Renal cortex interstitium (tissue), 11 donors: ENCODE results near the gene FMN1. TPM values are rescaled to one million over a fixed set of nuclear protein-coding genes. Genes with fewer than 3 reads are reported as not detected.
"Not testable (repeated sequence)": the region's sequence is repeated elsewhere in the genome, so short reads cannot be mapped to it uniquely, and the experiment has no call there.

ENCODE experiments used
- DNase-seq, 11 donors: peaks; one replicate each; pipeline ENCODE4 v3.0.0-alpha.2; 2013; ENCODE audit warnings: low read depth in 9 of 11, low spot score in 4 of 11; ENCODE audit errors: extremely low read depth in 1 of 11
- polyA plus RNA-seq, 3 donors: library from polyadenylated mRNA; unstranded; fragments of 120-200 nt; gene quantifications; one replicate each; pipeline ENCODE4 v1.2.1, GENCODE V29; 2013; ENCODE audit not compliant: insufficient read length in 3 of 3

Gene FMN1
- polyA plus RNA-seq, 3 donors = 16.9 to 21.1 (median 19.9) TPM

DNA sequence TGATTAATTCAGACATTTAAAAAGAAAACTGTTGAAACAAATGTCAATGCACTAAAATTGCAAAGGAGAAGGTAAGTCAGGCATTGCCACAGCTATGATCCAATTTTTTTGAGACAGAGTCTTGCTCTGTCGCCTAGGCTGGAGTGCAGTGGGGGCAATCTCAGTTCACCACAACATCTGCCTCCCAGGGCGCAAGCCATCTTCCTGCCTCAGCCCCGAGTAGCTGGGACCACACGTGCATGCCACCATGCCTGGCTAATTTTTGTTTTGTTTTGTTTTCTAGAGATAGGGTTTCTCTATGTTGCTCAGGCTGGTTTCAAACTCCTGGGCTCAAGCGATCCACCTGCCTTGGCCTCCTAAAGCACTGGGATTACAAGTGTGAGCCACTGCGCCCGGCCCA is 117.6 kb downstream of the FMN1 start:
- no peak for DNase-seq

DNA sequence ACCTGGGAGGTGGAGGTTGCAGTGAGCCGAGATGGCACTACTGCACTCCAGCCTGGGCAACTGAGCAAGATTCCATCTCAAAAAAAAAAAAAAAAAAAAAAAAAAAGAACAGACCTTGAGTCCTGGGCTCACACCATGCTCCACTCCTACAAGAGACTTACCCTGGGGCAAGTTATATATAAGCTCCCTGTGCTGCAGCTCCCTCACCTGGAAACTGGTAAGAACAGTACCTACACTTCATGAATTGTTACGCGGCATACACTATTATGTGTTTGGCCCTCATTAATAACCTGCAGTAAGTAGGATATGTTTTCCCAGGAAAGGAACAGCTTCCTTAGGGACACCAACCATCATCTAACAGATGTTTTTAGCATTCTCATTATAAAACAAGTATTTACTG is 119.6 kb downstream of the FMN1 start:
- DNase-seq = no peak

DNA sequence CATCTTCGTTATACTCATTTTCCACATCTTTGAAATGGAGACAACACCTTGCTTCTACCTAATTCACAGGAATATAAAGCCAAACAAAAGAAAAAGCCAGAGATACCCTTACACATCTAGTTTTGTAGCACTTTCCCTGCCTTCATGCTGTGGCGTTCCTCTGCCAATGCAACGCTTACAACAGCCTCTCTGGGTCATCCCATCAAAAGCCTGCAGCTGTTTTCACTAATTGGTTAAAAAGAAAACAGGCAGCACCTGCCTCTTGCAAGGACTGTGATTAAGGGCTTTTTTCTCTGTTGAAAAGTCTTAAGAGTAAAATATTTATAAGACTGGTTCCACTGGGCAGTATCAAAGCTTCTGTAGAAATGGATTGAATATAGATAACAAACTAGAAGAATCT is 120.3 kb downstream of the FMN1 start:
- DNase-seq = no peak

DNA sequence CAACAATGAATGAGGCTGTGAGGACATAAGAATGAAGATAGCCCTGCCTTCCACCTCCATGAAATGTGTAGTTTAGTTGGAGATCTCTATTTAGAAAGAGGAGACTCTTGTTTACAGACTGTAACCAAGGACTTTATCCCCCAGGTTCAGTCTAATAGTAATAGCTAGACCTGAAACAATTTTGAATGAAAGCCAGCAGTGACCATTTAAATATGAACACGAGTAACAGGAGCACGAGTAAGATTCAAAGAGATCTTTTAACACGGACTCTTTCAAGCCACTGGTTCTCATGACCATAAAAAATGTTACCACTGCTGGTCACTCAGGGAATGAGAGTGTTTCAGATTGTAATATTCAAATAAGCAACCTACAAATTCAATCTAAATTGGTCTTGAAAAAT is 123.1 kb downstream of the FMN1 start:
- no peak for DNase-seq

DNA sequence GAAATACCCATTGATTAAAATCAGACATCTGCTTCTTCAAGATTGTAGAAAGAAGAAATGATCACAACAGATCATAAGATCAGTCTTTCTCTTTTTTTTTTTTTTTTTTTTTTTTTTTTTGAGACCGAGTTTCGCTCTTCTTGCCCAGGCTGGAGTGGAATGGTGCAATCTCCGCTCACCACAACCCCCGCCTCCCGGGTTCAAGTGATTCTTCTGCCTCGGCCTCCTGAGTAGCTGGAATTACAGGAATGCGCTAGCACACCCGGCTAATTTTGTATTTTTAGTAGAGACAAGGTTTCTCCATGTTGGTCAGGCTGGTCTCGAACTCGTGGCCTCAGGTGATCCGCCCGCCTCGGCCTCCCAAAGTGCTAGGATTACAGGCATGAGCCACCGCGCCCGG is 124.6 kb downstream of the FMN1 start:
- DNase-seq = not testable (repeated sequence)

DNA sequence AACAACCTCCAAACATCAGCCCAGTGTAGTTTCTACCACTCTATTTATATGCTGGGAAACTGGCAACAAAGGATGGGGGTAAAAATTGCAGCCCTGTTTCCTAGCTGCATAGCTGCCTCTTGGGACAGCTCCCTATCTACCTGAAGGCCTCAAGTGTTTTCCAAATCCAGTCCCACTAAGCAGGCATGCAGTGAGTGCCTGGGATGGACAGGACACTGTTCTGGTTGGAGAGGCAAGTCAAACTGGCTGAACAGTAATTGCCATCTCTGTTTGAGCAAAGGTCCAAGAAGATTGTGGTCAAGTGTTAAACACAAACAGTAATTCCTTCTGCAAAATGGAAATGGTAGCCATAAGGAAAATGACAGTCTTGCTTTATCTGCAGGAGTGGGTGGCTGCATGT is 125.4 kb downstream of the FMN1 start:
- DNase-seq = no peak

DNA sequence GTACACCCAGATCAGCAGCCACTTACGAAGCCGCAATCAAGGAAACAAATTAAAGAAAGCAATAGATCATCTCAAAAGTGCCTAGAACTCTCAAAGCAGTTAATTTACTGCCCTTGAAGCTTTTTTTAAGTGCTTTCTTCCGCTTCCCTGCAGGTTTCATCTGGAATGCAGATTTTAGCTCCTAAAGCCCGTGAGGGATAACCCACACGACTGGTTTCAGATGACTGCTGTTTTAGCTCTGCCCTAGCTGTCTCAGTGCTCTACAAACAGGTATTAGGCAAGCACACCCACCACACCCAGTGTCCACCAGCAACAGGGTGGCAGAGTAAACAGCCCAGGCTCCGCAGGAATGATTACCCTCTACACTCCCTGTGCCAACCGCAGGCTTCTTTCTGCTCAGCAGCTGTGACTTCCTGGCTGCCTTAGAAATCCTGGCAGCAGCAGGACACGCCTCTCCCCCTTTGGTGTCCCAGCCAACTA is 126.0 kb downstream of the FMN1 start:
- DNase-seq = peak in 5 of 11 donors; percentile 23 to 56 (median 38)

DNA sequence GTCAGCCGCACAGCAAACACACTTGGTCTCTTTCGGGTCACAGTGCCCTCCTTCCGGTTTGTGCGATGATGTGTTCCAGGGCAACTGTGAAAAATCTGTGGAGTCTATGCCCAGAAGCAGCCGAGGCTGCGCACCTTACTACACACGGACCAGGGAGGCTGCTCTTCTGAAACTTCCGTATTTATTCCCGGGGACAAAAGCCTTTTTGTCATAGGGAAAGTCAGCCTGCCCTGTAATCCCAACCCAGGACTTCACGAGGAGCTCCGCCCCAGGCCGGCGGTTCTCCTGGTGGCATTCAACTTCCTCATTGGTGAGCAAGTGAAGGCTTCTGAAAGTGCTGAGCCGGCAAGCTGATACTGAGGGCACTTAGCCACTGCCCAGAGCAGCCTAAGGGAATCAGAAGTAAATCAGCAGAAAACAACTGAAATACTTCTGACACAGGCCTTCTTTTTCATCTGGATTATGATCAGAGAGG is 126.5 kb downstream of the FMN1 start:
- peak in 1 of 11 donors; percentile 29 for DNase-seq

DNA sequence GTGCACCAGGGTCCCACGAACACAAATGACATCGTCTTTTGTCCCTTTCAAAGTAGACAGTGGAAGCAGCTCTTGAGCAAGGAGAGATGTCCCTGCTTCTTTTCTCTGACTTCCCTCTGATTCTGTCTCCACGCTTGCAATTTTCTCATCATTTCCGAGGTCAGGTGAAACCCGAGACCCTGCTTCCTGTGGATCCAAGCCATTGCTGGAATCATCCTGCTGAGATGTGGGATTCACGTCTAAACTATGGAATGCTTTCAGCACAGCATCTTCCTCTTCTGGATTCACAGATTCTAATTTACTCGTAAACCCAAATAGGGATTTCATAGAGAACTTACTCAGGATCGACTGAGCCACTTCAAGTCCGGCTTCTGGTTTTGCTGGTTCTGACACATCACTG is 127.1 kb downstream of the FMN1 start:
- DNase-seq = no peak

DNA sequence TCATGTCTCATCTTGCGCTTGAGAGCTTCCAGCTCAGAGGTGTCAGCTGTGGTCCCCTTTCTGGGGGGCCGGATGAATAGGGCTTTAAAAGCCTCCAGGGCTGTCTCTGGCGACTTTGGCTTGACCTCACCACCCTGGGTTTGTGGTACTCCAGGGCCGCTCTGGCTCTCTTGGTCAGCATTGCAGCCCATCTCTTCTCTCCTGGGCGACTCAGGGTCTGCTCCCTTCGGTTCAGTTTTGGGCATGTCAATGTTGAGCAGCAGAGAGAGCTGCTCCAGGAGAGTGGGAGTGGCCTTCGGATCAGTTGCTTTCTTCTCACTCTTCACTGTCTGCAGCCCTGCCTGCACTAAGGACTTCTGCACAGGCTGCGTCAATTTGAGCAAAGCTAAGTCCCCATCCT is 127.9 kb downstream of the FMN1 start:
- no peak for DNase-seq

DNA sequence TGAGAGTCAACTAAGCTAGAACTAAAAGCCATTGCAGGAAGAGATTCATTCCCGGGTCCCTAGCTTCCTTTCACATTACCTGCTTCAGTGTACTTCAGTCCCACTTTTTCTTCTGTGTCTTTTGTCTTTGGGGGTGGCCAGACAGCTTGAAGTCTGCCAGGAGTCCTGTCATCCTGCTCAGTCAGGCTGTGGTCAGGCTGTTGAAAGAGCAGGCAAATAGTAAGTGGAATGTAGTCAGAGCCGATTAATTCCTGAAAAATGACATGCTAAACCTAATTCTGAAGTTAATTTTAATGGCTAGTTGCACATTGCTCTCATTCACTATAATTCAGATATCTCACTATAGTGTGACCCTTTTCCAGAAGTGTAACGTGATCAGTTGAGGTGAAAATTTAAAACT is 129.6 kb downstream of the FMN1 start:
- no peak for DNase-seq

DNA sequence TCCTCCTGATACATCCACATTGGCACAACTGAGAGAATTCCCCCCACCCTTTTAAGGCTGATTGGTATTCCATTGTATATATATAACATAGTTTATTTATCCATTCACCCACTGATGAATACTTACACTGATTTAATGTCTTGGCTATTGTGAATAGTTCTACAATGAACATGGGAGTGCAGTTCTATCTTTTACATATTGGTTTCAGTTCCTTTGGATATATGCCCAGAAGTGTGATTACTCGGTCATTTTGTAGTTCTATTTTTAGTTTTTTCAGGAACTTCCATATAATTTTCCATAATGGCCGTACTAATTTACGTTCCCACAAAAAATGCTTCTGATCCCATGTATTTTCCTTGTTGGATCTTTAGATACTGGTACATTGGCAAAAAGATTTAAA is 135.3 kb downstream of the FMN1 start:
- no peak for DNase-seq

DNA sequence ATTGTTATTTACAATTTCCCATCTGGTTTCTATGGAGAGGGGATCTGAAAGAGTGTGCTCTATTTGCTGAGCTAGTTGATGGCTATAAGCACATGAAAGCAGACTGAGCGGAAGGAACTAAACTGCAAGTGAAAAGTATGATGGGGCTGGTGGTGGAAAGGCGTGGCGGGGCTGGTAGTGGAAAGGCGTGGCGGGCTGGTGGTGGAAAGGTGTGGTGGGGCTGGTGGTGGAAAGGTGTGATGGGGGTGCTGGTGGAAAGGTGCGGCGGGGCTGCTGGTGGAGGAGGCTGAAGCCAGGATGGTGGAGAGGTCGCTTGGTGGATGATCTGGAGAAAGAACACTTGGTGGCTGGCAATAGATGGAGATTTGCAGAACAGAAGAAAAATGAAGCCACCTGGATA is 136.7 kb downstream of the FMN1 start:
- DNase-seq = no peak

DNA sequence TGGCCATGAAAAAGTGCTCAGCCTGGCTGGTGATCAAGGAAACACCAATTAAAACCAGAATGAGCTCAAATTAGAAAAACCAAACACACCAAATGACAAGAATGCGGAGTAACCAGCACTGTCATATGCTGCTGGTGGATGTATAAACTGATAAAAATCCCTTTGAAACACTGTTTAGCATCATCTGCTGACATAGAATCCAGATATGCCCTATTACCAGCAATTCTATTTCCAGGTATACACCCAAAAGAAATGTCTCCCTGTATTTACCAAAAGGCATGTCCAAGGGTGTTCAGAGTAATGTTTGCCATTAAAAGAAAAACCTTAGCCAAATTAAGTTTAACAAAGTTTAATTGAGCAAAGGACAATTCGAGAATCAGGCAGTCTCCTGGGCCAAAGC is 138.6 kb downstream of the FMN1 start:
- DNase-seq = no peak

DNA sequence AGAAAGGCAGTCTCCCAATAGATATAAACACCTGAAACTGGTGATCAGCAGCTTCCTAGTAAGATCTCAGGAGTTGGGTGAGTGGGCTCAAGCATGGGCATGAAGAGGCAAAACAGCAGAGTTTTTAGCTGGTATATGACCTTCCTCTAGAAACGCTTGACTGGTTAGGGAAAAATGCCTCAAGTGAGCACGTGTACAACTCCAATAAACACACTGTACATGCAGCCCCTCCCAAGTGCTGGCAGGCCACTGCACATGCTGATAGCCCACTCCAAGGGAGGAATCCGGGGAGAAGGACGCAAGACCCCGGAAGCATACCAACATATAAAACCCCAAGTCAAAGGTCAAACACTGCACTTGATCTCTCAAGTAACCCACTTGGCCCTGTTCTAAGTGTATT is 143.0 kb downstream of the FMN1 start:
- no peak for DNase-seq

DNA sequence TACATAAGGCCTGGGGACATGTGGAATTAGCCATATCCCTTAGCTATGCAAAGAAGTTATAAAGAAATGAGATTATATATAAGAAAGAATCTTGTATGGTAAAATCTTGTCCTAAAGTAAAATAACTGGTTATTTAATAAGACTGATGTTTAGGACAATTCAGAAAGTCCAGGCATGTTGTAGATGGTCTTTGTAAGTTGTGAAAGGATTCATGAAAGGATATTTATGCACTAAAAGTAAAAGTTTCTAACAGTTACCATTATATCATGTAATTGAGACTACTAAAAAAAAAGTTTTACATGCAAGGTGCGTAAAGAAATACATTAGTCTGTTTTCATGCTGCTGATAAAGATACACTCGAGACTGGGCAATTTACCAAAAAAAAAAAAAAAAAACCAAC is 146.3 kb downstream of the FMN1 start:
- DNase-seq = no peak

DNA sequence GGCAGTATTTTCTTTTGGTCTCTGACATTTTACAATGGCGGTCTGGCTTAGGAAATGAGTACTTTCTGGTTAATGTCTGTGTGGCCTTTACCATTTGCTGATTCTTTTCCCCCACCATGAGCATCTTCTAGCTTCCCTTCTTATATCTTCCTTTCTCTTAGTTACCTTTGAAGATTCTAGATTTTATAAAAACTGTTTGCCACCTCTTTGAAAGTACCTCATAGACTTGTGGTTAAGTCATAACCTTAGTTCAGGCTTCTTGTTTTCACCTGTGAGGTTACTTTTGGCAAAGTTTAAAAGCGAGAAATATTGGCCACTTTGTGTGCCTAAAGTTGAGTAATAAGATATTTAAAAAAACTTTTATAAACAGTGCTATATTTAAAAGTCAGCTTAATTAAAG is 147.4 kb downstream of the FMN1 start:
- DNase-seq = no peak

DNA sequence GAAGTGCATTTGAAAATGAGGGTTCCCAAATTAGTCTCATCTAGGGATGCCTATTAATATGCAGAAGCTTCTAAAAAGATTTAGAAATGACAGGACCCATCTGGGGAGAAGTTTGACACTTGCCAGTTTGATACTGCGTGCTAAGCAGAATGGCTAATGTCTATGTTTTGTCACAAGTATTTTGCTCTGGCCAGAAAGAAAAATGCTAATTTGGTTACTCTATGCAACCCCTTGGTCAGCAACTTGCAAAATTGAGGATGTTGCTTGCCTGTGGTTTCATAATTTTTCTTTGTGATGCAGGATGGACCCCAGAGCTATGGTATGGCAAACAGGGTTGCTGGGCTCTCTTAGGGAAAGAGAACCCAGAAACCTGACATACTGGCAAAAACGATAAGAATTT is 148.2 kb downstream of the FMN1 start:
- DNase-seq = no peak

DNA sequence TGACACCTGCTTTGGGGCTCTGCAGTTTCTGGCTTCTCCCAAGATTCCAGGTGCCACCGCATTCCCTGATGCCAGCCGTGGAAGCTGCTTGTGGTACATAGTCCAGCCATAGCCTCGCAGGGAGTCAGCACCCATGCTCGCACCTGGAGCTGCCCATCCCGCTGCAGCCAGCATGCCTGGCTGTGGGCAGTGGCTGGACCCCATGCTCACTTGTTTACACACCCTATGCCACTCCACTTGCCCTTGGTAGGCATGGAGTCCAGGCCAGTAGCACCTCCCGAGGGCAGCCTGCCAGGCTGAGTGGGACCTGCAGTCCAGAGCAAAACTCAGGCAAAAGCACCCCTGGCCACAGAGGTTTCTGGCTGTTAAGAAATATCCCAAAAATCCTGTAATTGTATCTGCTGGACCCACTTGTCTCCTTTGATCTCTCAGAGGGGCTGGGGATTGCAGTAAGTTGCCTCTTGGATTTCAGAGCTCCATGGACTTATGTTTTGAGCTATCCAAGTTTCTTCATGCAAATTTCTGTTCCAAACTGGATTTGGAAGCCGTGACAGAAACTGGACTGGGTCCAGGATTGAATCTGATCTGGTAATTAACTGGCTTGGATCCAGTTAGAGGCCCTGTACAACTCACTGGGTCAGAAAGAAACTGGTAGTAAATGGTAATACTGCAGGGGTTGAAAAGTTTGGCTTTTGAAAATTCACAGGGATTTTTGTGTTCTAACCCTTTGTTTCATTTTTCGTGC is 149.3 kb downstream of the FMN1 start:
- DNase-seq = no peak

DNA sequence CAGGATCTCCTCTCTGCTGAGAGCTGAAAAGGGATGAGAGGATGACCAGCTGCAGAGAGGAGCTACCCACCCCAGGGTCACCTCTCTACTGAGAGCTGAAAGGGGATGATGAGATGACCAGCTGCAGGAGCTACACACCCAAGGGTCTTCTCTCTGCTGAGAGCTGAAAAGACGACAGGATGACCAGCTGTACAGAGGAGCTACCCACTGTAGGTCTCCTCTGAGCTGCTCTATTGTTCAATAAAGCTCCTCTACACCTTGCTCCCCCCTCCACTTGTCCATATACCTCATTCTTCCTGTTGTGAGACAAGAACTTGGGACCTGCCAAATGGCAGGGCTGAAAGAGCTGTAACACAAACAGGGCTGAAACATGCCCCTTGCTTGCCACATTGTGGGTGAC is 149.9 kb downstream of the FMN1 start:
- DNase-seq = no peak

DNA sequence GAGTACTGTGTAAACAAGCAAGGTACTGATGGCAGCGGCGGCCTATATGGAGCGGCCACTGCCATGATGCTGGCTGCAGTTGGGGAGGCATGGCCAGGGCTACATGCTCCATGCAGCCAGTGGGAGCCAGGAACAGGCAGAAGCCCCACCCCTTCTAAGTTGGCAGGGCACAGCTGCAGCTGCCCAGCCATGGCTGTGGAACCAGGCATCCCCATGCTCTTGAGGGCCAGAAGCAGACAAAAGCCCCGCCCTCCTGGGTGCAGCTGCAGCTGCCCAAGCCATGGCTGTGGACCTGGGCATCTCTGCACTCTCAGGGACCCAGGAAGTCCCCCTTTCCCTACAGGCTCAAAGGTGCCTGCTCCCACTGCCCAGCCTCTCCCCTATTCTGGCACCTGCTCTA is 150.9 kb downstream of the FMN1 start:
- DNase-seq = no peak
